CD4-positive, alpha-beta T cell treated with Interleukin-4 for 4 hours (primary cell): ENCODE data around the gene MAGEB4.

Experiments
- DNase-seq: peaks from one replicate; pipeline ENCODE4 v3.0.0-alpha.2; 2020

Gene MAGEB4

GRCh38 chrX:30283456-30284200, 41.8 kb downstream of the MAGEB4 start:
- no peak for DNase-seq
